ENCODE measurements around the gene FBRSL1.

Gene FBRSL1

GRCh38 chr12:132495629-132496357 is 5.8 kb downstream of the FBRSL1 start:
- in situ Hi-C loops (cut with HindIII; ENCODE audit: low sequenced_read_pairs), result no loop called here

DNA sequence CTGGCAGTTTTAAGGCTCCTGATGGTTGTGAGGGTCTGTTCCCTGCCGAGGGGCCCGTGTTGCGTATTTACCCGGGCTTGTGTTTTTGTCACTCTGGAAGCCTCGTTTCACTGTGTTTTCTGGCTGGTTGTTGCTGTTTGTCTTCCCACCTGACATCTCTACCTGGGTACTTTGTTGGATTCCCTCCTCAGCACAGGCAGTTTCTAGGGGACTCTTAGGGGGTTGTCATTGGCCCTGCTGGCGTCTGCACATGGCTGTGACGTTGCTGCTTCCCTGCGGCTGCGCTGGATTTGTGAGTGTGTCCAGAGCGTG is 6.4 kb downstream of the FBRSL1 start:
- in situ Hi-C loops (cut with HindIII; ENCODE audit: low sequenced_read_pairs), result no loop called here

DNA sequence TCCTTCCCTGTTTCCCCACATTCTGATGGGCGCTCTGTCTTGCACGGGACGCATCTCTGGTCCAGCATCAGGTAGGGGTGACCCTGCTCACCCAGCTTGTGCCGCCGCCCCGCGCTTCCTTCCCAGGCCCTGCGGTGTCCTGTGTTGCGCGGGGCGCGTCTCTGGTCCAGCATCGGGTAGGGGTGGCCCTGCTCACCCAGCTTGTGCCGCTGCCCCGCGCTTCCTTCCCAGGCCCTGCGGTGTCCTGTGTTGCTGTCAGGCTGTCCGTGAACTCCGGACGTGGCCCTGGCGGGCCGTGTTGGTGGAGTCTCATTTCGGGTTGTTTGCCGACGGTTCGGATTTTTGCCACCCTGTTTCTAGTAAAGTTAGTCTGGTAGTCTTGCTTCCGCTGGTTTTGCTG is 6.8 kb downstream of the FBRSL1 start:
- in situ Hi-C loops (cut with HindIII; ENCODE audit: low sequenced_read_pairs), result no loop called here

DNA sequence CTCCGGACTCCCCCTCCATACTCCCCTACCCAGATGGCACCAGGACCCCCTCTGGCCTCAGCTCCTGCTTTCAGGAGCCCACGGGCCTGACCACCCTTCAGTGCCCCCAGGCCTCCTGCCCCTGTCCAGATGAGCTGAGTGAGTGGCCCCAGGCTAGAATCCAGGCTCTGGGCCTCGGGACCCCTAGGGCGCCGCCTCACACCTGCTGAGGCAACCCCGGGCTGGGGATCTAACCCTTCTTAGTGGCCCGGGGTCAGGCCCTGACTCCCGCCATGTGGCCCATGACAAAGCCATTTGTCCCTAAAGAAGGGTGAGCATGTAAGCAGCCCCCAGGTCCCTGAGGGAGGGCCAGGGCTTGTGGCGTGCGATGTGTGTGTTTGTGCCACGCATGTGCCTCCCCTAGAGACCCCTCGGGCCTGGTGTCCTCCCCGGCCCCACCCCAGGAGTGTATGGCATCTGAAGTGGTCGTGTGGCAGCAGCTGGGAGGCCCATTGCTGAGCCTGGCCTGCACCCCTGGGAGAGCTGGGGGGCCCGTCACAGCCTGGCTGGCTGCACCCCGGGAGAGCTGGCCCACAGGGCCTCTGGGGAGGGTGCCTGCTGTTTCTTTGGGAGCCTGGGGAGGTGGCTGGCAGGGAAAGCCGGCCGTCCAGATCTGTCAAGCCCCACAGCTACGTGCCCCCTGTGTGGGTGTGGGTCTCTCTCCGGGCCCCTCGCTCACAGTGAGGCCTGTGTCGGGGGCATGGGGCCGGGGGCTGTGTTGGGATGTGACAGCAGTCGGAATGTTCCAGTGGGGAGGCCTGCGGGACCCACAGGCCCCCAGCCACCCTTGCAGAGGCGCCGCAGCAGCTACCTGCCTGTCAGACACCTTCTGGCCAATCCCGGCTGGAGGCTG is 7.8 kb downstream of the FBRSL1 start:
- in situ Hi-C loops (cut with HindIII; ENCODE audit: low sequenced_read_pairs), result no loop called here

- in situ Hi-C loops (cut with HindIII; ENCODE audit: low sequenced_read_pairs), result no loop called here
These were observed 9.0 kb downstream of the FBRSL1 start for GRCh38 chr12:132498931-132499330.

GRCh38 chr12:132500142-132500855 is 10.3 kb downstream of the FBRSL1 start:
- in situ Hi-C loops (cut with HindIII; ENCODE audit: low sequenced_read_pairs), result no loop called here

- in situ Hi-C loops (cut with HindIII; ENCODE audit: low sequenced_read_pairs), result no loop called here
These were observed 10.9 kb downstream of the FBRSL1 start for GRCh38 chr12:132500856-132501180.

- in situ Hi-C loops (cut with HindIII; ENCODE audit: low sequenced_read_pairs), result no loop called here
These were observed 11.4 kb downstream of the FBRSL1 start for GRCh38 chr12:132501204-132501940.

- in situ Hi-C loops (cut with HindIII; ENCODE audit: low sequenced_read_pairs), result no loop called here
These were observed 12.4 kb downstream of the FBRSL1 start for GRCh38 chr12:132502149-132502881.

DNA sequence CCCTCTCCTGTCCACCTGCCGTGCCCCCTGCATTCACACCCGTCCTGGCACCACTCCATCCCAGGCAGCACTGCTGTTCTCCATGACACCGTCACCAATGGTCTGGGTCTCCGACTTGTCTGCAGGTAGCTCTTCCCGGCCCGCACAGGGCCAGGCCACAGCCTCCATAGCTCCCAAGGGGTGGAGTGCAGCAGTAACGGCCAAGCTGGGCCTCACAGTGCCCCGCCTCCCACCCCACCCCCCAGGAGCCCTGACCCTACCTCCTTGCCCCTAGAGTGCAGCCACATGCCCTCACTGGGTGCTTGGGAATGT is 12.9 kb downstream of the FBRSL1 start:
- in situ Hi-C loops (cut with HindIII; ENCODE audit: low sequenced_read_pairs), result no loop called here

- in situ Hi-C loops (cut with HindIII; ENCODE audit: low sequenced_read_pairs), result no loop called here
These were observed 13.8 kb downstream of the FBRSL1 start for GRCh38 chr12:132503618-132504204.

DNA sequence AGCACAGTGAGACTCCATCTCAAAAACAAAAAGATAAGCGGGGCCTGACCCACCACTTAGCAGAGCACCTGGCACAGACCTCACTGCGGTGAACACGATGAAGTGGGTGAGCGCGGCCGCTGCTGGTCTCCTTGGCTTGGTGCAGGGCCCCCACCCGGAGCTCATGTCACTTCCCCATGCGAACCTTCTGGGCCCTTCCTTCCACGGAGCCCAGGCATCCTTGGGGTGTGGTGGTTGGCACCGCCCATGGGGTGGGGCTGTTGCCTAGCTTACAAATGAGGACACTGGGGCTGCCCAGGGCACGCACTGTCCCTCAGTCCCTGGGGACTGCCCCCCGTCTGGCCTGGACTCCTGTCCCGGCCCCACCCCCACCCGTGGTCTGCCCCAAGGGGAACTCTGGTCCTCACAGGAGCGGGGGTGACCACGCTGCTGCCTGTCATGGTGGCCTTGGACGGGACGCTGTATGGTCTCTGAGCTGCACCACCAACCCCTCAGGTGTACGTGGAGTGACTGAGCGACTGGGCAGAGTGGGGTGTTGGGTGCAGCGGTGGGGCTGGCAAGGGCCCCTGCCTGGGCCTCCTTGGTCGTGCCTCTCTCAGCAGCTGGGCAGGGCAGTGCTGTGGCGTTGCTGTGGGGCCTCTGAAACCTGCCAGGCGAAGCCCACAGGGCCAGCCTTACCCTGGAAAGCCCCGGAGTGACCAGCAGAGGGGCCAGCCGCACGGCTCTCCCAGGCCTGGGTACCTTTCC is 15.3 kb downstream of the FBRSL1 start:
- in situ Hi-C loops (cut with HindIII; ENCODE audit: low sequenced_read_pairs), result no loop called here

DNA sequence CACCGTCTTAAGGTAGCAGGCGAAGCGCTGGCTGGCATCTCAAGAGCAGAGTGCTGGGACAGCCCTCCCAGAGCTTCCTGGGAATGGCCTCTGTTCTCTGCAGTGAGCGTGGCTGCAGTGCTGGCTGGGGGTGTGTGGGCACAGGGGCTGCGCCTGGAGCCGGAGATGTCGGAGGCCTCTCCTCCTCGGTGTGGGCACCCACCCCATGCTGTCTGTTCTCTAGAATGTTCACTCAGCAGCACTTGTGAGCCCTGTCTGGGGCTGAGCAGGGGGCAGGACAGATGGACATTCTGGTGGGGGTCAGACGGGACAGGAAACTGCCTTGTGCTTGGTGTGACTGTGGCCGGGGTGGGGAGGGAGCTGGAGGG is 15.9 kb downstream of the FBRSL1 start:
- in situ Hi-C loops (cut with HindIII; ENCODE audit: low sequenced_read_pairs), result no loop called here

DNA sequence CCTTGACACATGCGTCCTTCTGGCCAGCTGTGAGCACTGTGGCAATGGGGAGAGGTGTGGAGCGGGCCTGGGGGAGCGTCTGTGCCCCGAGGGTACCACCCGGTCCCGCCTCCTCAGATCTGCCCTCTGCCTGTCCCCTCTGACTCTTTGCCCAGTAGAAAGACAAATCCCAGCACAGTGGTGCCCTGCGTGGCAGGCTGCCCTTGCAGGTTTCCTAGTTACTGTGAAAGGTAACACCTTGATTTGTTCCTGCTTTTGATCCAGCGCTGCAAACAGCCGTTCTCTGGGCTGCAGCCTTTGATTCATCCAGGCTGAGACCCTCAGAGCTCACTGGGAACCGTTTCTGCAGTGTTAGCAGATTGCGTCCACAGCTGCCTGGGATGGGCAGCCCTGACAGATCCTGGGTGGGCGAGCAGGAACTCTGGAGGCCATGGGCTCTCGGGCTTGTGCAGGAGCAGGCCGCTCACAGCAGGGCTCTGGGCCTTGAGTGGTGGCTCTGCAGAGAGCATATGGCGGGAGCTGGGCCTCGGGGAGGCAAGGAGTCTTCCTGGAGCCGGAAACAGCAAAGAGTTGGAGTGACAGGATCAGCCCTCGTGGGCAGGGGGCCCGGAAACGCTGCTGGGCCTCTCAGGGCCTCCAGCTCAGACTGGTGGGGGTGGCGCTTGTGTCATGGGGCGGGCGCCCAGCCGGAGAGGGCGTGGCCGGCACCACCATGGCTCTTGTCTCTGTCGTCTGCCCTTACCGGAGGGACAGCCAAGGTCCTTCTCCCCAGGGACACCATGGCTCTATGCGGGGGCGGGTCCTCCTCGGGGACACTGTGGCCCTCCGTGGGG is 16.6 kb downstream of the FBRSL1 start:
- in situ Hi-C loops (cut with HindIII; ENCODE audit: low sequenced_read_pairs), result no loop called here

- in situ Hi-C loops (cut with HindIII; ENCODE audit: low sequenced_read_pairs), result no loop called here
These were observed 17.2 kb downstream of the FBRSL1 start for GRCh38 chr12:132507161-132507538.

DNA sequence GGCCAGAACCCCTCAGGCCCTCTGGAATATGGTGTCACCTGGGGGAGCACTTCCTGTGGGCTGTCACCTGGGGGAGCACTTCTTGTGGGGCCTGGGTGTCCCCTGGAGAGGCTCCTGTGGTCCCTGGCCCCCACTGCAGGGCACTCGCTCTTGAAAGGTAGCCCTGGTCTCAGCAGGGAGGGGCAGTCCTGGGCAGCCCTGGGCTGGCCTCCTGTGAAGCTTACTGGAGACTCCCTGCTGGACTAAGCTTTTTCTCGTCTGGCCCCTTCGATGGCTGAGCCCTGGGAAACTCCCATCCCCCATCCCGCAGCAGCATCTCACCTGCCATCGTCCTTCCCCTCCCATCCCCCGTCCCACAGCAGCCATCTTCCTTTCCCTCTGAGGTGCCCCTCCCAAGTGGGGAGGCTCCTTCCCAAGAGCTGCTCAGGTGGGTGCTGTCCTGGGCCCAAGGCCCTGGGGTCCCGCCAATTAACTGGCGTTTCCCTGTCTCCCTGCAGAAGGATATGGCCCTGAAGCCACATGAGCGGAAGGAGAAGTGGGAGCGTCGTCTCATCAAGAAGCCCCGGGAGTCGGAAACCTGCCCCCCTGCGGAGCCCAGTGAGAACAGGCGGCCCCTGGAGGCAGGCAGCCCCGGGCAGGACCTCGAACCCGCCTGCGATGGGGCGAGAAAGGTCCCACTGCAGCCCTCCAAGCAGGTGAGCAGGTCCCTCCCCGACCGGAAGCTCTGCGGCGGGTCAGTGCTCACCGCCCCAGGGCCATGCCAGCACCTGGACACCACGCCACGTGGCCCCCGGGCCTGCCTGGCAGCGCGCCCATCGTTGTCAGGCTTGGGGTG is 17.9 kb downstream of the FBRSL1 start:
- in situ Hi-C loops (cut with HindIII; ENCODE audit: low sequenced_read_pairs), result no loop called here

DNA sequence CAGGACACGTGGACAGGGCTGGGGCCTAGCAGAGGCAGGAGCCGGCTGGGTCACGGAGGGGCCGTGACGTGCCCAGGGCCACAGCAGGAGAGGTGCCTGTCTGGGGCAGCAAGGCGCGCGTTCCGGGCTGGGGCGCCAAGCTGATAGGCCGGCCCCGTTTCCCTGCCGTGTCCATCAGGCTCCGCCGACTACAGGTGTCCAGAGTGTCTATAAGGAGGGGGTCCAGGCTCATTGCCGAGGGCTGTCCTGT is 18.5 kb downstream of the FBRSL1 start:
- in situ Hi-C loops (cut with HindIII; ENCODE audit: low sequenced_read_pairs), result no loop called here

Measured in DLD1 (cell line).